RKO (cell line): Measurements from ENCODE around the gene RAVER1.

Source experiments
- DNase-seq: peaks from one replicate; pipeline ENCODE4 v3.0.0-alpha.2; 2016; ENCODE audit warnings: low spot score

The RAVER1 gene

GRCh38 chr19:10269333-10270179 lies 63.8 kb downstream of the RAVER1 start:
- DNase-seq, result peak; percentile 80

- DNase-seq, result no peak
These were observed 65.3 kb downstream of the RAVER1 start for GRCh38 chr19:10268071-10268470.

- DNase-seq, result no peak
These were observed 66.6 kb downstream of the RAVER1 start for GRCh38 chr19:10266706-10267105.
